H9 (cell line): Measurements from ENCODE around the gene ENDOV. TPM values are rescaled to one million over a fixed set of nuclear protein-coding genes. Genes with fewer than 3 reads are reported as not detected.

ENCODE experiments used
- DNase-seq: peaks from one replicate; pipeline ENCODE4 v3.0.0-alpha.2; 2017
- H2AFZ ChIP-seq: one replicate; pipeline ENCODE4 v1.6.1; 2013; ENCODE audit warnings: mild to moderate bottlenecking, low read length, control low read depth, moderate library complexity
- H2AK5ac ChIP-seq: 2 replicates; pipeline ENCODE4 v1.6.1; 2013; ENCODE audit warnings: low read length, control low read depth, mixed read lengths; ENCODE audit not compliant: insufficient read length
- H2BK120ac ChIP-seq: one replicate; pipeline ENCODE4 v1.6.1; 2013; ENCODE audit warnings: low read depth, mild to moderate bottlenecking, low read length, control low read depth, inconsistent platforms; ENCODE audit not compliant: poor library complexity, severe bottlenecking
- H2BK12ac ChIP-seq: 2 replicates; pipeline ENCODE4 v1.6.1; 2013; ENCODE audit warnings: low read length, control low read depth, mixed read lengths, low read depth; ENCODE audit not compliant: insufficient read length
- H2BK15ac ChIP-seq: 2 replicates; pipeline ENCODE4 v1.6.1; 2013; ENCODE audit warnings: low read depth, low read length, control low read depth
- H2BK20ac ChIP-seq: one replicate; pipeline ENCODE4 v1.6.1; 2013; ENCODE audit warnings: low read depth, mild to moderate bottlenecking, low read length, control low read depth, inconsistent platforms; ENCODE audit not compliant: poor library complexity, severe bottlenecking
- H2BK5ac ChIP-seq: 2 replicates; pipeline ENCODE4 v1.6.1; 2013; ENCODE audit warnings: low read length, control low read depth, mixed read lengths; ENCODE audit not compliant: insufficient read length
- H3K14ac ChIP-seq: 2 replicates; pipeline ENCODE4 v1.6.1; 2013; ENCODE audit warnings: low read length, control low read depth; ENCODE audit not compliant: insufficient read depth
- H3K18ac ChIP-seq: 2 replicates; pipeline ENCODE4 v1.6.1; 2013; ENCODE audit warnings: low read depth, mild to moderate bottlenecking, mixed read lengths, low read length, control low read depth; ENCODE audit not compliant: insufficient read length
- H3K23ac ChIP-seq: 2 replicates; pipeline ENCODE4 v1.6.1; 2013; ENCODE audit warnings: low read length, control low read depth, mixed read lengths, low read depth; ENCODE audit not compliant: insufficient read length
- H3K23me2 ChIP-seq: 2 replicates; pipeline ENCODE4 v1.6.1; 2013; ENCODE audit warnings: low read depth, mild to moderate bottlenecking, mixed read lengths, low read length, control low read depth; ENCODE audit not compliant: insufficient read length, poor library complexity, severe bottlenecking
- H3K27ac ChIP-seq: 2 replicates; pipeline ENCODE4 v1.5.1; 2013; ENCODE audit warnings: low read length, control low read depth, mixed read lengths, low read depth; ENCODE audit not compliant: insufficient read length
- H3K27me3 ChIP-seq: 2 replicates; pipeline ENCODE4 v1.6.1; 2013; ENCODE audit warnings: low read length, control low read depth, inconsistent platforms; ENCODE audit not compliant: insufficient read depth
- H3K4ac ChIP-seq: 2 replicates; pipeline ENCODE4 v1.6.1; 2013; ENCODE audit warnings: low read depth, mild to moderate bottlenecking, control low read depth, inconsistent platforms, low read length, moderate library complexity
- H3K4me1 ChIP-seq: 2 replicates; pipeline ENCODE4 v1.6.1; 2013; ENCODE audit warnings: low read length, control low read depth, inconsistent platforms; ENCODE audit not compliant: insufficient read depth
- H3K4me2 ChIP-seq: 2 replicates; pipeline ENCODE4 v1.6.1; 2013; ENCODE audit warnings: low read length, control low read depth, mixed read lengths; ENCODE audit not compliant: insufficient read length, insufficient read depth
- H3K56ac ChIP-seq: 2 replicates; pipeline ENCODE4 v1.6.1; 2013; ENCODE audit warnings: low read depth, mild to moderate bottlenecking, mixed read lengths, low read length, control low read depth; ENCODE audit not compliant: insufficient read length
- H3K79me1 ChIP-seq: 2 replicates; pipeline ENCODE4 v1.6.1; 2013; ENCODE audit warnings: low read depth, mild to moderate bottlenecking, moderate library complexity, low read length, control low read depth, inconsistent platforms; ENCODE audit not compliant: insufficient read depth, poor library complexity, severe bottlenecking
- H3K79me2 ChIP-seq: 2 replicates; pipeline ENCODE4 v1.6.1; 2013; ENCODE audit warnings: low read length, control low read depth, inconsistent platforms; ENCODE audit not compliant: insufficient read depth
- H3K9ac ChIP-seq: 2 replicates; pipeline ENCODE4 v1.6.1; 2013; ENCODE audit warnings: low read length, control low read depth, mixed read lengths; ENCODE audit not compliant: insufficient read length; ENCODE audit errors: extremely low read depth
- H3K9me3 ChIP-seq: one replicate; pipeline ENCODE4 v1.6.1; 2013; ENCODE audit warnings: low read depth, low read length, inconsistent platforms; ENCODE audit not compliant: control insufficient read depth
- H3T11ph ChIP-seq: one replicate; pipeline ENCODE4 v1.6.1; 2013; ENCODE audit warnings: mild to moderate bottlenecking, low read length, control low read depth, inconsistent platforms
- H4K20me1 ChIP-seq: one replicate; pipeline ENCODE4 v1.6.1; 2013; ENCODE audit not compliant: control insufficient read depth, insufficient read length, insufficient read depth
- H4K5ac ChIP-seq: 2 replicates; pipeline ENCODE4 v1.6.1; 2013; ENCODE audit warnings: low read depth, mild to moderate bottlenecking, mixed read lengths, low read length, control low read depth; ENCODE audit not compliant: insufficient read length
- H4K8ac ChIP-seq: replicated peaks from 2 replicates; pipeline ENCODE4 v1.6.1; 2013; ENCODE audit warnings: low read length, control low read depth, mixed read lengths, low read depth; ENCODE audit not compliant: insufficient read length
- H4K91ac ChIP-seq: 2 replicates; pipeline ENCODE4 v1.6.1; 2013; ENCODE audit warnings: low read depth, mild to moderate bottlenecking, moderate library complexity, mixed read lengths, low read length, control low read depth; ENCODE audit not compliant: insufficient read length
- H3K27ac Mint-ChIP-seq, 3 experiments: 2 replicates in 2 of 3; 3 replicates in 1 of 3; pipeline ENCODE4 v1.8.0; 2020 to 2021; ENCODE audit warnings: mixed read lengths in 3 of 3, mild to moderate bottlenecking in 1 of 3, moderate library complexity in 1 of 3
- H3K27me3 Mint-ChIP-seq: 2 replicates; pipeline ENCODE4 v1.8.0; 2021; ENCODE audit warnings: low read depth, mild to moderate bottlenecking, moderate library complexity, mixed read lengths
- H3K36me3 Mint-ChIP-seq, 3 experiments: 2 replicates in 2 of 3; 3 replicates in 1 of 3; pipeline ENCODE4 v1.8.0; 2020 to 2021; ENCODE audit warnings: low read depth in 3 of 3, mixed read lengths in 3 of 3; ENCODE audit not compliant: insufficient read depth in 1 of 3
- H3K4me1 Mint-ChIP-seq, 2 experiments: 2 replicates each; pipeline ENCODE4 v1.8.0; 2020; ENCODE audit warnings: mixed read lengths in 2 of 2
- H3K4me3 Mint-ChIP-seq, 2 experiments: 2 replicates in 1 of 2; 3 replicates in 1 of 2; pipeline ENCODE4 v1.8.0; 2020 to 2021; ENCODE audit warnings: mild to moderate bottlenecking in 2 of 2, mixed read lengths in 2 of 2, moderate library complexity in 1 of 2
- H3K9me3 Mint-ChIP-seq, 2 experiments: 2 replicates in 1 of 2; 3 replicates in 1 of 2; pipeline ENCODE4 v1.8.0; 2020; ENCODE audit warnings: mild to moderate bottlenecking in 2 of 2, mixed read lengths in 2 of 2, moderate library complexity in 1 of 2
- CTCF ChIP-seq: fragments of 200-600 bp; sonication (generic); conservative IDR thresholded peaks from 3 replicates; pipeline ENCODE4 v1.8.0; 2021; ENCODE audit warnings: antibody characterized with exemption, mild to moderate bottlenecking
- WGBS: extraction: QIAGEN DNeasy Blood & Tissue Kit; methylation state at CpG from one replicate; pipeline ENCODE4 v1.1.7; 2013; ENCODE audit warnings: missing lambda C conversion rate, low lambda C conversion rate, mixed read lengths; ENCODE audit not compliant: insufficient read length; ENCODE audit errors: extremely low coverage; 5-methylcytosine and 5-hydroxymethylcytosine counted together
- total RNA-seq: library from RNA; stranded (reverse); gene quantifications from 2 replicates; pipeline ENCODE4 v1.2.1, GENCODE V29; 2021

Gene ENDOV
- total RNA-seq, 1 experiment from 2014 or later = 17.1 TPM

GRCh38 chr17:80447790-80448189 is 32.8 kb downstream of the ENDOV start:
- Histone ChIP-seq H3K4ac (no peak overlapping the region), H3K27me3 (no peaks in the 10 kb centered on the region), H3K14ac (no peak overlapping the region), H3K79me2 (no peaks in the 10 kb centered on the region), H2AFZ (no peak overlapping the region), H3K23ac (no peak overlapping the region), H4K8ac (no peak overlapping the region), H2BK12ac (no peak overlapping the region), H3K9ac (no peak overlapping the region), H3K18ac (no peak overlapping the region), H3K4me2 (no peak overlapping the region), H3K4me1 (no peaks in the 10 kb centered on the region), H3T11ph (no peak overlapping the region), H2BK5ac (no peak overlapping the region), H2BK15ac (no peak overlapping the region), H2AK5ac (no peak overlapping the region), H4K91ac (no peak overlapping the region), H3K56ac (no peak overlapping the region), H3K23me2 (no peaks in the 10 kb centered on the region), H3K79me1 (no peaks in the 10 kb centered on the region), H3K27ac (no peak overlapping the region), H3K9me3 (no peaks in the 10 kb centered on the region), H2BK120ac (no peak overlapping the region), H4K5ac (no peak overlapping the region), H4K20me1 (no peaks in the 10 kb centered on the region), H2BK20ac (no peak overlapping the region)
- peaks cover 5 to 12% of the 10 kb centered on the region in 2 experiments for H3K4me1 Mint-ChIP-seq
- H3K9me3 Mint-ChIP-seq = no peaks in the 10 kb centered on the region
- no peak for DNase-seq
- WGBS = no CpG with 5 or more reads among the region's 4 CpGs
- peaks cover 41% of the 10 kb centered on the region for H3K27me3 Mint-ChIP-seq
- H3K36me3 Mint-ChIP-seq = no peaks in the 10 kb centered on the region
- no peak overlapping the region for H3K27ac Mint-ChIP-seq
- TF ChIP-seq CTCF = no peak
- no peak overlapping the region for H3K4me3 Mint-ChIP-seq
